CD8-positive, alpha-beta memory T cell (primary cell): ENCODE results near the gene THAP5. TPM values are rescaled to one million over a fixed set of nuclear protein-coding genes. Genes with fewer than 3 reads are reported as not detected.

Experiments
- CTCF ChIA-PET: fragments of 350-600 bp; sonication (Branson Sonifier 250); formaldehyde crosslinking; loops from one replicate; lab custom pipeline; 2021; ENCODE audit warnings: antibody characterized with exemption; lab: Charles Lee
- POLR2A ChIA-PET: fragments of 350-600 bp; sonication (Branson Sonifier 250); formaldehyde crosslinking; loops from one replicate; lab custom pipeline; 2021; ENCODE audit warnings: antibody characterized with exemption; lab: Charles Lee
- DNase-seq, 5 donors: peaks; one replicate each; pipeline versions ENCODE4 v3.0.0 to v3.0.0-alpha.2; 2020 to 2022; ENCODE audit warnings: mixed read lengths in 1 of 5
- H3K27ac ChIP-seq: one replicate; pipeline ENCODE4 v1.7.0; 2013; ENCODE audit warnings: low read depth, mild to moderate bottlenecking, low read length, moderate library complexity
- H3K27me3 ChIP-seq: 2 replicates; pipeline ENCODE4 v1.7.0; 2013; ENCODE audit warnings: low read length, mild to moderate bottlenecking; ENCODE audit not compliant: insufficient read depth, poor library complexity, severe bottlenecking
- H3K36me3 ChIP-seq: 2 replicates; pipeline ENCODE4 v1.7.0; 2013; ENCODE audit warnings: mild to moderate bottlenecking, low read length, moderate library complexity; ENCODE audit not compliant: insufficient read depth
- H3K4me1 ChIP-seq: 2 replicates; pipeline ENCODE4 v1.7.0; 2013; ENCODE audit warnings: mild to moderate bottlenecking, low read length, moderate library complexity; ENCODE audit not compliant: insufficient read depth
- H3K4me3 ChIP-seq: 2 replicates; pipeline ENCODE4 v1.7.0; 2013; ENCODE audit warnings: mild to moderate bottlenecking, low read length
- H3K9me3 ChIP-seq: 2 replicates; pipeline ENCODE4 v1.7.0; 2013; ENCODE audit warnings: mild to moderate bottlenecking, low read length
- H3K27ac Mint-ChIP-seq, 8 donors: one replicate each; pipeline ENCODE4 v1.8.0; 2020 to 2021; ENCODE audit warnings: mixed read lengths in 8 of 8, mild to moderate bottlenecking in 6 of 8, inconsistent platforms in 3 of 8, moderate library complexity in 3 of 8
- H3K27me3 Mint-ChIP-seq, 2 donors: one replicate each; pipeline ENCODE4 v1.8.0; 2020 to 2021; ENCODE audit warnings: mixed read lengths in 2 of 2, mild to moderate bottlenecking in 1 of 2, moderate library complexity in 1 of 2
- H3K36me3 Mint-ChIP-seq, 3 donors: one replicate each; pipeline ENCODE4 v1.8.0; 2020 to 2021; ENCODE audit warnings: mixed read lengths in 3 of 3, inconsistent platforms in 1 of 3, mild to moderate bottlenecking in 1 of 3
- H3K4me1 Mint-ChIP-seq, 3 donors: one replicate each; pipeline ENCODE4 v1.8.0; 2020 to 2021; ENCODE audit warnings: mixed read lengths in 3 of 3, inconsistent platforms in 1 of 3, mild to moderate bottlenecking in 1 of 3
- H3K4me3 Mint-ChIP-seq, 7 donors: one replicate each; pipeline ENCODE4 v1.8.0; 2020 to 2021; ENCODE audit warnings: mixed read lengths in 7 of 7, mild to moderate bottlenecking in 6 of 7, moderate library complexity in 4 of 7, inconsistent platforms in 2 of 7
- H3K9me3 Mint-ChIP-seq, 5 donors: one replicate each; pipeline ENCODE4 v1.8.0; 2020 to 2022; ENCODE audit warnings: mixed read lengths in 5 of 5, mild to moderate bottlenecking in 3 of 5, moderate library complexity in 2 of 5, inconsistent platforms in 1 of 5
- polyA plus RNA-seq: library from polyadenylated mRNA; unstranded; fragments of 300-500 nt; fragmentation: Illumina TruSeq; gene quantifications from one replicate; pipeline ENCODE4 v1.2.3, GENCODE V29; 2021
- total RNA-seq, 2 experiments: library from RNA; stranded (reverse); gene quantifications; one replicate each; pipeline ENCODE4 v1.2.3, GENCODE V29; 2021

Gene THAP5, protein sequence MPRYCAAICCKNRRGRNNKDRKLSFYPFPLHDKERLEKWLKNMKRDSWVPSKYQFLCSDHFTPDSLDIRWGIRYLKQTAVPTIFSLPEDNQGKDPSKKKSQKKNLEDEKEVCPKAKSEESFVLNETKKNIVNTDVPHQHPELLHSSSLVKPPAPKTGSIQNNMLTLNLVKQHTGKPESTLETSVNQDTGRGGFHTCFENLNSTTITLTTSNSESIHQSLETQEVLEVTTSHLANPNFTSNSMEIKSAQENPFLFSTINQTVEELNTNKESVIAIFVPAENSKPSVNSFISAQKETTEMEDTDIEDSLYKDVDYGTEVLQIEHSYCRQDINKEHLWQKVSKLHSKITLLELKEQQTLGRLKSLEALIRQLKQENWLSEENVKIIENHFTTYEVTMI
- total RNA-seq = 10 to 100 TPM; 36.8 to 40.9 TPM
- polyA plus RNA-seq = 27.9 TPM

DNA sequence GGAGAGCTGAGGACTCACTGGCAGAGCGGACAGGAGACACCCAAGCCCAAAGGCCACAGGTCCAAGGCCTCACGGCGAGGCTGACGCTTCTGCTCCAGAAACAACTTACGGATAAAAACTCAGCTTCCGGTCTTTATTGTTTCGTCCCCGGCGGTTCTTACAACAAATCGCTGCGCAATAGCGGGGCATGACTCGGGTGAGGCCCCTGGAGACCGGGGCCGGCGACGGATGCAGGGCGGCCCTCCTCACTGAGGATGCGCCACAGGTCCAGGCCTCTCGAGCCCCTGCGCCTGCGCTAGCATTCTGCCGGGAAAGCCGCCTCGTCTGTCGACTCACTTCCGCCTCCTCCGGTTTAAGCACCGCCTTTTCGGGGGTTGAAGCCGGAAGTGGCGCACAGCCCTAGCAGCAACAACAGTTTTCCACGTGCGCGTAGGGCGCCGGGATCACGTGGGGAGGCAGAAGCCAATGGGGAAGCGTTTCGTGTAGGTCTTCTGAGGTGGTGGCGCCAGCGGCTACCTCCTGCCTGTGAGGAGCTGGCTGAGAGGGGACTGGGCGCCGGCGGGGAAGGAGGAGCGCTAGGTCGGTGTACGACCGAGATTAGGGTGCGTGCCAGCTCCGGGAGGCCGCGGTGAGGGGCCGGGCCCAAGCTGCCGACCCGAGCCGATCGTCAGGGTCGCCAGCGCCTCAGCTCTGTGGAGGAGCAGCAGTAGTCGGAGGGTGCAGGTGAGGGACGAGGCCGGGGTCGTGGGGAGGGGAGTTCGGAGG lies at the start of gene THAP5, which contains the start of gene DNAJB9:
Gene THAP5 (minus strand): TSS at position 326 of the 765 bp plus-strand sequence. CDS start 137 bp downstream, at position 189.
Gene DNAJB9 (plus strand): TSS at position 494 of the 765 bp plus-strand sequence. CDS start 1,853 bp downstream, outside the sequence.
- peaks cover 61 to 83% (median 77%) of the 10 kb centered on the region in 3 donors for H3K4me1 Mint-ChIP-seq
- H3K9me3 ChIP-seq = no peaks in the 10 kb centered on the region
- H3K4me1 ChIP-seq = peaks cover 38% of the 10 kb centered on the region
- H3K4me3 Mint-ChIP-seq = peak within 1 kb of the TSS; percentile 92 to 99 (median 95)
- no peaks in the 10 kb centered on the region for H3K27me3 ChIP-seq
- peak within 1 kb of the TSS; percentile 92 for H3K4me3 ChIP-seq
- peaks cover 9 to 55% (median 12%) of the 10 kb centered on the region in 3 donors for H3K36me3 Mint-ChIP-seq
- H3K27ac ChIP-seq = peak within 1 kb of the TSS; percentile 100
- DNase-seq = peak; percentile 98 to 100 (median 100)
- H3K36me3 ChIP-seq = peaks cover 10% of the 10 kb centered on the region
- H3K27ac Mint-ChIP-seq = peak within 1 kb of the TSS; percentile 97 to 100 (median 100)
- peaks cover 0 to 5% of the 10 kb centered on the region in 2 donors for H3K27me3 Mint-ChIP-seq
- ChIA-PET CTCF (interaction anchor here (1.0 to 1.4 kb wide), 3 partner anchors 9 to 44 kb away, joined by 3 to 6 read pairs (median 4); partner anchors contain the start of gene PNPLA8), POLR2A (interaction anchor here (0.8 to 3.8 kb wide), 4 partner anchors 10 to 1401 kb away, joined by 4 to 72 read pairs (median 4); partner anchors contain the start of genes HBP1 and PNPLA8)
- no peaks in the 10 kb centered on the region for H3K9me3 Mint-ChIP-seq

- Histone ChIP-seq H3K36me3 (no peaks in the 10 kb centered on the region), H3K27ac (no peak overlapping the region), H3K9me3 (no peaks in the 10 kb centered on the region), H3K4me3 (no peak overlapping the region), H3K27me3 (no peaks in the 10 kb centered on the region), H3K4me1 (no peaks in the 10 kb centered on the region)
- ChIA-PET POLR2A (no interaction called here), CTCF (no interaction called here)
- no peak for DNase-seq
- Mint-ChIP-seq H3K36me3 (no peaks in the 10 kb centered on the region), H3K9me3 (no peaks in the 10 kb centered on the region), H3K27ac (no peak overlapping the region), H3K27me3 (peaks cover 7 to 13% of the 10 kb centered on the region in 2 donors), H3K4me1 (no peaks in the 10 kb centered on the region), H3K4me3 (no peak overlapping the region)
Observed at GRCh38 chr7:108618056-108618455, 48.5 kb upstream of the THAP5 start.

GRCh38 chr7:108614896-108615295 lies 45.4 kb upstream of the THAP5 start:
- ChIA-PET CTCF (interaction anchor here (1.1 kb wide), 1 partner anchor 7 kb away, joined by 4 read pairs; no protein-coding TSS in a partner anchor), POLR2A (no interaction called here)
- peaks cover 0 to 7% of the 10 kb centered on the region in 2 donors for H3K27me3 Mint-ChIP-seq
- H3K9me3 ChIP-seq = no peaks in the 10 kb centered on the region
- DNase-seq = no peak
- no peaks in the 10 kb centered on the region for H3K4me1 ChIP-seq
- no peak overlapping the region for H3K4me3 ChIP-seq
- H3K9me3 Mint-ChIP-seq = no peaks in the 10 kb centered on the region
- H3K36me3 Mint-ChIP-seq = no peaks in the 10 kb centered on the region
- no peaks in the 10 kb centered on the region for H3K36me3 ChIP-seq
- no peak overlapping the region for H3K27ac Mint-ChIP-seq
- H3K4me1 Mint-ChIP-seq = no peaks in the 10 kb centered on the region
- H3K4me3 Mint-ChIP-seq = no peak overlapping the region
- H3K27ac ChIP-seq = no peak overlapping the region
- no peaks in the 10 kb centered on the region for H3K27me3 ChIP-seq

- ChIA-PET CTCF (interaction anchor here (1.1 kb wide), 1 partner anchor 8 kb away, joined by 4 read pairs; no protein-coding TSS in a partner anchor), POLR2A (interaction anchor here (0.7 kb wide), 1 partner anchor 922 kb away, joined by 3 read pairs; no protein-coding TSS in a partner anchor)
- Histone ChIP-seq H3K27ac (no peak overlapping the region), H3K36me3 (no peaks in the 10 kb centered on the region), H3K4me3 (no peak overlapping the region), H3K9me3 (no peaks in the 10 kb centered on the region), H3K4me1 (no peaks in the 10 kb centered on the region), H3K27me3 (no peaks in the 10 kb centered on the region)
- no peak for DNase-seq
- no peaks in the 10 kb centered on the region for H3K36me3 Mint-ChIP-seq
- no peaks in the 10 kb centered on the region for H3K4me1 Mint-ChIP-seq
- peaks cover 0 to 7% of the 10 kb centered on the region in 2 donors for H3K27me3 Mint-ChIP-seq
- no peaks in the 10 kb centered on the region for H3K9me3 Mint-ChIP-seq
- no peak overlapping the region for H3K4me3 Mint-ChIP-seq
- H3K27ac Mint-ChIP-seq = no peak overlapping the region
Observed at GRCh38 chr7:108613949-108614381, 44.5 kb upstream of the THAP5 start.

DNA sequence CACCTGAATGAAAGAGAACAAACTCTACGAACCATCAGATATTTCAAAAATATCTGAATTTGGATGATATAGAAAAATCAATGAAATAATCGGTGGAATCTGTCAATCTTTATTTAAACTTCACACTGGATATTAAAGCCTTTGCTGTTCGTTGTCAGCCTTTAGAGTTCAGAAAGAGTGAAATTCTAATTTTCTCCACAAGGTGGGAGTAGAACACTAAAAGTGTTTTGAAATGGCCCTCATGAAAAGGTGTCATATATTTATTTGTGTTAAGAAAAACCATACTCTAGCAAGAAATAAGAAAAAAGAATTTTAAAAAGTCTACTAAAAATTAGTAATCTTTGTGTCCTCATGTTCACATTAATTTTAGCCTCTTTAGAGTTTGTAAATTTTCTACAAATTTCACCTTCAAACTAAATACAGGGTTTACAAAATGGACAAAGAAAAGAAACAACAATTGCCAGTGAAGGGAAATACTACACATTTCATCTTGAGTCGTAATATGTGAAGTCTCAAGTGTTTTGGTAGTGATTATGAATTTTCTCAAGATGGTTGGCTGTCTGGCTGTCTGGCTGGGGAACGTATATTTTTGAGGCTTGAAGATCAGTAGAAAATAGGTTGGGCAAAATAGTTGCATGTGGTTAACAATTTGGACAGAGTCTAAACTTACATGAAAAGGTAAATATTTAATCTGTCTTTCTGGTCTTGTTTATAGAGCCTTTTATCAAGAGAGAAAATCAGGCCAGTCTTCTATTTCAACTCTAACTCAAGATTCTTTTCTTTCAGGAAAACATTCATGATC lies 43.8 kb upstream of the THAP5 start:
- Histone ChIP-seq H3K27ac (no peak overlapping the region), H3K27me3 (no peaks in the 10 kb centered on the region), H3K4me1 (no peaks in the 10 kb centered on the region), H3K9me3 (no peaks in the 10 kb centered on the region), H3K36me3 (no peaks in the 10 kb centered on the region), H3K4me3 (no peak overlapping the region)
- H3K27me3 Mint-ChIP-seq = peaks cover 0 to 7% of the 10 kb centered on the region in 2 donors
- POLR2A ChIA-PET = no interaction called here
- no peaks in the 10 kb centered on the region for H3K9me3 Mint-ChIP-seq
- no peaks in the 10 kb centered on the region for H3K36me3 Mint-ChIP-seq
- H3K27ac Mint-ChIP-seq = no peak overlapping the region
- peak in 2 of 5 donors; percentile 16 to 37 for DNase-seq
- no peak overlapping the region for H3K4me3 Mint-ChIP-seq
- CTCF ChIA-PET = interaction anchor here (1.1 kb wide), 1 partner anchor 9 kb away, joined by 4 read pairs; no protein-coding TSS in a partner anchor
- H3K4me1 Mint-ChIP-seq = no peaks in the 10 kb centered on the region

- no peak overlapping the region for H3K27ac Mint-ChIP-seq
- no peaks in the 10 kb centered on the region for H3K27me3 ChIP-seq
- H3K4me1 ChIP-seq = no peaks in the 10 kb centered on the region
- H3K4me1 Mint-ChIP-seq = no peaks in the 10 kb centered on the region
- ChIA-PET CTCF (no interaction called here), POLR2A (no interaction called here)
- H3K27ac ChIP-seq = no peak overlapping the region
- H3K27me3 Mint-ChIP-seq = peaks cover 0 to 6% of the 10 kb centered on the region in 2 donors
- H3K4me3 Mint-ChIP-seq = peak overlapping the region in 1 of 7 donors; percentile 23
- H3K4me3 ChIP-seq = no peak overlapping the region
- H3K36me3 Mint-ChIP-seq = no peaks in the 10 kb centered on the region
- no peaks in the 10 kb centered on the region for H3K9me3 Mint-ChIP-seq
- no peak for DNase-seq
- H3K36me3 ChIP-seq = no peaks in the 10 kb centered on the region
- H3K9me3 ChIP-seq = no peaks in the 10 kb centered on the region
Observed at GRCh38 chr7:108611268-108611667, 41.8 kb upstream of the THAP5 start.

DNA sequence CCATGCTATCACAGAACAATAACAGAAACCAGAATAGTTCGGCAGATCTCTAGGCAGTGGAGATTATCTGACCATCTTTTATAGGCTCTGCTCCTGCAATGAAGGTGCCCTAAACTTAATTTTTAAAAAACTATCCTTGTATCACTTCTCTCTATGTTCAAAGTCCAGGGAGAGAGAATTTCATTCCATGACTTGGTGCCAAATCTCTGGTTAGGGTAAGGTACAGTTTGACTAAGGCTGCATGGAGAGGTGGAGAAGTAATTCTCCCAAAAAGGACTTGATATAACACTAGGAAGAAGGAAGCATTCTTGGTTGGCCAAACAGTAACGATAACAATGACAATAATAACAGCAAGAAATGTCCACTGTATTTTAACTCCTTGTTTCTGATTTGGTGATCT lies 40.1 kb upstream of the THAP5 start:
- H3K36me3 ChIP-seq = no peaks in the 10 kb centered on the region
- H3K27ac ChIP-seq = no peak overlapping the region
- no peak for DNase-seq
- no peaks in the 10 kb centered on the region for H3K27me3 ChIP-seq
- Mint-ChIP-seq H3K27me3 (peaks cover 0 to 11% of the 10 kb centered on the region in 2 donors), H3K4me1 (no peaks in the 10 kb centered on the region), H3K9me3 (no peaks in the 10 kb centered on the region), H3K36me3 (no peaks in the 10 kb centered on the region), H3K27ac (no peak overlapping the region), H3K4me3 (no peak overlapping the region)
- ChIA-PET POLR2A (no interaction called here), CTCF (interaction anchor here (0.8 kb wide), 1 partner anchor 12 kb away, joined by 3 read pairs; no protein-coding TSS in a partner anchor)
- no peaks in the 10 kb centered on the region for H3K4me1 ChIP-seq
- no peak overlapping the region for H3K4me3 ChIP-seq
- no peaks in the 10 kb centered on the region for H3K9me3 ChIP-seq
